Neuron (in vitro differentiated cells): ENCODE measurements around the gene VAPB.

ENCODE experiments used
- H2AFZ ChIP-seq: one replicate; pipeline ENCODE4 v1.6.1; 2013; ENCODE audit warnings: low read depth, mild to moderate bottlenecking, inconsistent platforms, low read length, moderate library complexity
- H3K27me3 ChIP-seq: one replicate; pipeline ENCODE4 v1.6.1; 2013; ENCODE audit warnings: low read length; ENCODE audit not compliant: insufficient read depth
- H3K36me3 ChIP-seq: one replicate; pipeline ENCODE4 v1.6.1; 2013; ENCODE audit warnings: low read length; ENCODE audit not compliant: insufficient read depth
- H3K4me1 ChIP-seq: one replicate; pipeline ENCODE4 v1.6.1; 2013; ENCODE audit warnings: low read length; ENCODE audit not compliant: insufficient read depth
- H3K4me3 ChIP-seq: 2 replicates; pipeline ENCODE4 v1.5.1; 2013; ENCODE audit warnings: mild to moderate bottlenecking, low read length, moderate library complexity
- H3K9me3 ChIP-seq: one replicate; pipeline ENCODE4 v1.6.1; 2013; ENCODE audit warnings: low read length

Gene VAPB

DNA sequence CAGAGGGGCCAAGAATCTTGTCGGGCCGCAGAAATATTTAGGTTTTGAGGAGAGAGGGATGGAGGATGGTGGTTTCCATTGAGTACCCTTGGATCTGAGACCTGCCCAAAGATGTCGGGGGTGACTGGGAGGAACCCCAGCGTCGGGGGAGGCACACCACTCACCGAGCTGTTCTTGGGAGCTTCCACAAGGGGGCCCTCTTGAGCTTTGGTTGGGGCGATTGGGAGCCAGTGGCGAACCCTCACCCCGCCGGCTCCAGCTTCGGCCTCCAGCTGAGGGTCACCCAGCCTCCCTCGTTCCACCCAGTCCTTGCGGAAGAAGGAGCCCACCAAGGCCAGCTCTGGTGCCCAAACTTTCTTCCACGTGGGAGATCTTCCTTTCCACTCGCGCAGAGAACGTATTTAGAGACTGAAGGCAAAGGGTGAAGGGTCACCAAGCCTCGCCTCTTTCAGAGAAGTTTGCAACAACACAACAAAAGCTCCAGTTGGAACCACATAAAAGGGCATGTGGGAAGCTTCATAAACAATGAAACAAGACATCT is 92.5 kb downstream of the VAPB start:
- Histone ChIP-seq H3K27me3 (no peaks in the 10 kb centered on the region), H2AFZ (no peak overlapping the region), H3K9me3 (peaks cover 6% of the 10 kb centered on the region), H3K4me1 (no peaks in the 10 kb centered on the region), H3K36me3 (no peaks in the 10 kb centered on the region), H3K4me3 (no peak overlapping the region)

DNA sequence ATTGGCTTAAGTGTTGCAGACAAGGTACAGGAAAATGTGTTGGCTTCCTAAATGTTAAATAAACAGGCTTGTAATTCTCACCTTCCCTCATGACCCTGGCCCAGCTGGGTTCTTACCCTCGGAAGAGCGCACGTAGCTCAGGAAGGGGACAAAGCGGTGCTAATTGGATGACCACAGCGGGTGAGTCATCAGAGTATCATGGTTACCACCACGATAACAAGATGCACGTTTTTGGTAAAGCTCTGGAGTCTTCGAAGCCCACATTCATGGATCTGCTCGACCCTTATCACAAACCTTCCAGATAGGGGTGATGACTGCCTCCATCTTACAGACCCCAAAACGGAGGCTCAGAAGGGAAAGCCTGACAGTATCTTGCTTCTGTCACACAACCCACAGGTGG is 93.4 kb downstream of the VAPB start:
- Histone ChIP-seq H3K27me3 (no peaks in the 10 kb centered on the region), H3K36me3 (no peaks in the 10 kb centered on the region), H2AFZ (no peak overlapping the region), H3K4me3 (no peak overlapping the region), H3K4me1 (no peaks in the 10 kb centered on the region), H3K9me3 (peaks cover 6% of the 10 kb centered on the region)

DNA sequence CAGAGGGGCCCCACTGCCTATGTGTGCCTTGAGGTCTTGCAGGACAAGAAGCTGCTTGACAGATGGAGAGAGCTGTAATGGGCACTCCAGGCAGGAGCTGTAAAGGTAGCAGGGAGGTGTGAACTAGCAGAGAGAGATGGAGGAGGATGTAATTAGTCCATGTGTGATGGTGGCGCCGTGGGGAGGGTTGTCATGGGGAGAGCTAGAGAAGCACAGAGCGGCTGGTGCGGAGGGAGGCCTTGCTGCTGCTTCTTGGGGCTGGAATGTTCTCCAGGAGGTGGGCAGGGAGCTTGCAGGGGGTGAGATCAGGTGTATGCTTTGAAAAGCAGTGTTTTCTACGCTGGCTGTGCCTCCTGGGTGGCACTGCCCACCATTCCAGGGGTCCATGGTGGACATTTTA is 94.0 kb downstream of the VAPB start:
- H3K36me3 ChIP-seq, result no peaks in the 10 kb centered on the region
- H3K9me3 ChIP-seq, result peaks cover 6% of the 10 kb centered on the region
- H3K27me3 ChIP-seq, result no peaks in the 10 kb centered on the region
- no peaks in the 10 kb centered on the region for H3K4me1 ChIP-seq
- no peak overlapping the region for H2AFZ ChIP-seq
- H3K4me3 ChIP-seq, result no peak overlapping the region

DNA sequence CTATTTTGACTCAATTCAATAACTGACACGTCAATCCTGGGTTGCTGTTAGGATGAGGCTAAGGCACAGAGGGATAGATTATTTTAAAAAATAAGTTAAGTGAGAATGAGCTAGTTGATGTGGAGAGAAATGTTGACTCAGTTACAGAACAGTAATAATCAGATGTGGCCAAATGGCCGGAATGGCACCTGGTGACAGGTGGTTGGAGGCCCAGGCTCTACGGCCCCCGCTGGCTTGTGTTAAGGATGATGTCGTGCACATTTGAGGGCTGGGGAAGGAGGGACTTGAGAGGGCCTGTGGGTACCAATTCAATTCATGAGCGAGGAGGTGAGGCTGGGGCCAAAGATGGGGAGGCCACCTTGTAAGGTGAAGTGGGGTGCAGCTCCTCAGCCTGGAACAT is 94.4 kb downstream of the VAPB start:
- H2AFZ ChIP-seq, result no peak overlapping the region
- H3K36me3 ChIP-seq, result no peaks in the 10 kb centered on the region
- no peaks in the 10 kb centered on the region for H3K4me1 ChIP-seq
- no peak overlapping the region for H3K4me3 ChIP-seq
- peaks cover 6% of the 10 kb centered on the region for H3K9me3 ChIP-seq
- no peaks in the 10 kb centered on the region for H3K27me3 ChIP-seq

DNA sequence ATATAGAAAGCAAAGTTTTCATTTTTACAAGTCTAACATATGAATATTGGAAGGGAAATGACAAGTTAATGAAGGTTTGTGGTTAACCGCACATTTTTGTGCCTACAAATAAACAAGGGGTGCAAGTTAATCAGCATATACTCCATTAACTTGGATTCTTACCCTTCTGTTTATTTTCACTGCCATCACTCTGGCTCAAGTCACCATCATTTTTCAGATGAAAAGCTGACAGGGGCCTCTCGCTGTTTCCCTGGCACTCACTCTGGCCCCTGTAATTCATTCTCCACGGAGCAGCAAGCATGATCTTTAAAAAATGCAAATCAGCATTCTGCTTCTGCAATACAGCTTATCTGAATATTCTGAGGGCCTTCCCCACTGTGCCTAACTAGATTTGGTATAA is 96.4 kb downstream of the VAPB start:
- Histone ChIP-seq H3K4me1 (no peaks in the 10 kb centered on the region), H2AFZ (no peak overlapping the region), H3K4me3 (no peak overlapping the region), H3K9me3 (peaks cover 9% of the 10 kb centered on the region), H3K27me3 (no peaks in the 10 kb centered on the region), H3K36me3 (no peaks in the 10 kb centered on the region)

DNA sequence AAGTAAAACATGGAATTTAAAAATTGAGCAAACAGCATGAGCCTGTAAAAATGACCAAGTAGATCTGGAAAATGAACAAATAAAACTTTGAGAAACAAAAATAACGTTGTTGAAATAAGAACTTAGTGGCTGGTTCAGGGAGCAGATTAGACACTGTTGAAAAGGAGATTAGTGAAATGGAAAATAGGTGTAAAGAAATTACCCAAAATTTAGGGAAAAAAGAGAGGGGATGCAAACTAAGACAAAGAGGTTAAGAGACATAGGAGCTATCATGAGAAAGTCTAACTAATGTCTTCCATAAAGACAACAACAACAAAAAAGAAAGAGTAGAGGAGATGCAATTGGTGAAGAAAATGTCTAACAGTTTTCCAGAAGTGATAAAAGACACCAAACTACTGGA is 97.2 kb downstream of the VAPB start:
- H2AFZ ChIP-seq, result no peak overlapping the region
- H3K4me1 ChIP-seq, result no peaks in the 10 kb centered on the region
- H3K4me3 ChIP-seq, result no peak overlapping the region
- no peaks in the 10 kb centered on the region for H3K36me3 ChIP-seq
- H3K9me3 ChIP-seq, result peaks cover 5% of the 10 kb centered on the region
- no peaks in the 10 kb centered on the region for H3K27me3 ChIP-seq

DNA sequence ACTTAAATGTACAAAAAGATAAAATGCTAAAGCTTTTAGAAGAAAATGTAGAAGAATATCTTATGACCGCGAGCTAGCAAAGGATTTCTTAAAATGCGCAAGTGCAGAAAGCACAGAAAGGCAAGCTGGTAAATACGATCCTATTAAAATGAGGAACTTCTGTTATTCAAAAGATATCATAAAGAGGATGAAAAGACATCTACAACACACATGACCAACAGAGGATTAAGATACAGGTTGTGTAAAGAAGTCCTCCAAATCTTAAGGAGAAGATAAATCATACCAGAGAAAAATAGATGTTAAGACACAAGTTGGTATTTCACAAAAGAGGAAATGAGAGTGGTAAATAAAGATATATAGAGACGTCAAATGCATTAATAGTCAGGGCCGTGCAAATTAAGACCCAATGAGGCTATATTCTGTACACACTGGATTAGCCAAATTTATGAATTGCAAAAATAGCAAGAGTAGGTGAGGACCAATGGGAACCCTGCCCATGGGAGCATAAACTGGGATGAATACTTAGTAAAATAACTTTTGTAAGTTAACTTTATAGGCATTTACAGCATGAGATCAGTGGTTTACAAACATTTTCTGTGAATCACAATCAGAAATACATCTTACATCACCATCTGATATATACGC is 103.2 kb downstream of the VAPB start:
- Histone ChIP-seq H3K27me3 (no peaks in the 10 kb centered on the region), H3K9me3 (peaks cover 3% of the 10 kb centered on the region), H3K4me1 (peaks cover 17% of the 10 kb centered on the region), H3K4me3 (no peak overlapping the region), H2AFZ (no peak overlapping the region), H3K36me3 (no peaks in the 10 kb centered on the region)

DNA sequence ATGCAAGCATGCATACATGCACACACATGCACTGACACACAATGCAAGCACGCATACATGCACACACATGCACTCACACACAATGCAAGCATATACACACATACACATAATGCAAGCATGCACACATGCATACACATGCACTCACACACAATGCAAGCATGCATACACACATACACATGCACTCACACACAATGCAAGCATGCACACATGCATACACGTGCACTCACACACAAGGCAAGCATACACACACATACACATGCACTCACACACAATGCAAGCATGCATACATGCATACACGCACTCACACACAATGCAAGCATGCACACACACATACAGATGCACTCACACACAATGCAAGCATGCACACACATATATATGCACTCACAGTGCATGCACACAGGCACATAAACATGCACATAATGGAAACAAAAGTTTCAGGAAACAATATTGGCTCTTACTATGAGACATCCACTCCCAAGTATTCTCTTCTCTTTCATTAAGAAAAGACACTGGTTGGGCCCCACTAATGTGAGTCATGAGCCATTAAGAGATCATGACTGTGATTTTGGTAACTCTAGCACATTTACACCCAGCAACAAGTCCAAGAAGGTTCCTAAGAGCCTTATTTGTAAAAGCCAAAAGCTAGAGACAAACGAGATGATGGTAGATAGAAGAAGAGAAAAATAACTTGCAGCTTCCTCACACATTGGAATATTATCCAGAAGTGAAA is 103.9 kb downstream of the VAPB start:
- H3K36me3 ChIP-seq, result no peaks in the 10 kb centered on the region
- H2AFZ ChIP-seq, result no peak overlapping the region
- peaks cover 3% of the 10 kb centered on the region for H3K9me3 ChIP-seq
- no peaks in the 10 kb centered on the region for H3K27me3 ChIP-seq
- peaks cover 24% of the 10 kb centered on the region for H3K4me1 ChIP-seq
- no peak overlapping the region for H3K4me3 ChIP-seq

DNA sequence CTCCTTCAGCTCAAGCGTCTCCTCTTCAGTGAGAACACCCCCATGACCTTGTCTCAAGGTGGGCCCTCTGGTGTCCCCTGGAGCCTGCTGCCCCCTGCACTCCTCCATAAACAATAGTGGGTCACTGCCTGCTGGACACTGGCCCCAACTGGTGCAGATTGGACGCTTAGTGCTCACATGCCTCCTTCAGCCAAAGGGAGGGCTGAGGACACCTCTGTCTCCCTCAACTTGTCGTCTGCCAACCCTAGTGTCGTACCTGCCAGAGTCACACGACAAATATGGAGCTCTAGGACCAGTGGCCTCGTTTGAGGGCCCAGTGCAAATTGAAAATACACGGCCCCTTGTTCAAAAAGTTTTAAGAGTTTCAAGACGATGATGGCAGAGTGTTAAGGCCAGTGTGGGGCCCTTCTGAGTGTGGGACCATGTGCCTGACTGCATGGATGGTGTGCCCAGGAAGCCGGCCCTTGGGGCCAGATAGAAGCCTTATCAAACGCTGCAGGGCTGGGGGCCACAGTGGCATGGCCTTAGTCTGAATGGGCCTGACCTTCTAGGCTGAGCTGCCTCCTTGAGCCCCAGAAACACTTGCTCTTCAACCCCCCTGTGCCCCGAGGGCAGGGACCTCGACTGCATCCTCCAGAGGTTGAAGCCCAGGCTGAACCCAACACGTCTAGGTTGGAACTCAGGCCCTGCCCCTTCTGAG is 106.0 kb downstream of the VAPB start:
- Histone ChIP-seq H3K4me1 (peaks cover 37% of the 10 kb centered on the region), H3K4me3 (no peak overlapping the region), H3K36me3 (no peaks in the 10 kb centered on the region), H2AFZ (no peak overlapping the region), H3K27me3 (no peaks in the 10 kb centered on the region), H3K9me3 (peaks cover 5% of the 10 kb centered on the region)

DNA sequence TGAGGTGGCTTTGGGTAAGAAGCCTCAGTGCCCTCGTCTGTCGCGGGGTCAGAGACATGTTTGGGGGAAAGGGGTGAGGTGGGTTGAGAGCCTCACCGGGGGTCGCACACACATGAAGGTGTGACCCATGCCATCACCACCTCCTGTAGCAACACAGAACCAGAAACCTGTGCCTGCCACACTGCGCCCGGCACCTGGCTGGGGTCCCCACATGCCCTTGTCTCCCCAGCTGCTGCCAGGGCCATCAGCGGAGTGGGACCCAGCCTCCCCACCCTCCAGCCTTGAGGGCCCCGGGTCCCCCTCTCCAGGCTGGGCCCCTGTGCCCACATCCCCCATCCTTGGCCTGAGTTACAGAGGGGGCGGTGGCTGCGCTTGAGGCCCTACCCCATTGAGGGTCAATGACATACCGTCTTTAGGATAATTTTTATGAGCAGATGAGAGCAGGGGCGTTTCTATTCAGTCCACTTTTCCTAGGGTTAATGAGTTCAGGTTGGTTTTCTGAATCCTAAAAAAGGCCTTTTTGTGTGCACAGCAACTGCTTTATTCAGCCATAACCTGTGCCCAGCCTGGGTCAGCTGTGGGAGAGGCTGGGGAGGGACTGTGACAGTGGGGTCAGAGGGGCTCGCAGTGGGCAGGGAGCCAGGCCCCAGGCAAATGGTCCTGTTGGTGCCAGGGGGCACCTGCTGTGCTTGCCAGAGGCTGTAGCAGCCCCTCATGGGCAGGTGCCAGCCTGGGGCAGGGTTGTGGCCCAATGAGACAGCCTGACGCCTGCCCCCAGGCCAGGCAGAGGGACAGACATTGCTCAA is 106.8 kb downstream of the VAPB start:
- no peaks in the 10 kb centered on the region for H3K36me3 ChIP-seq
- H3K4me3 ChIP-seq, result no peak overlapping the region
- peaks cover 37% of the 10 kb centered on the region for H3K4me1 ChIP-seq
- H3K9me3 ChIP-seq, result peaks cover 4% of the 10 kb centered on the region
- no peak overlapping the region for H2AFZ ChIP-seq
- no peaks in the 10 kb centered on the region for H3K27me3 ChIP-seq

DNA sequence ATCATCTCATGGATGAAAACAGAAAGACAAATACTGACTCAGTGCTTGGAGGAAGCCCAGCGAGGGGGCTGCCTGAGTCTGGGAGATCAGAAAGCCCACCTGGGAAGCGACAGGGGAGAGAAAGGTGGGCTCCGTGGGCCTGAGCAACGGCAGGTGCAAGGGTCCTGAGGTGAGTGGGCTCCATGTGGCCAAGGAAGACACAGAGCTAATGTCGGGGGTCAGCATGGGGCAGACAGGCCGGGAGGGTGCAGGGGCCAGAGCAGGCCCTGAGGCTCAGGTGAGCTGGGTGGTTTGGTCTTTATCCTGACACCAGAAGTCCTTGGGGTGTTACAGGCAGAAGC is 107.4 kb downstream of the VAPB start:
- Histone ChIP-seq H2AFZ (no peak overlapping the region), H3K4me3 (no peak overlapping the region), H3K4me1 (peaks cover 37% of the 10 kb centered on the region), H3K9me3 (peaks cover 6% of the 10 kb centered on the region), H3K27me3 (no peaks in the 10 kb centered on the region), H3K36me3 (no peaks in the 10 kb centered on the region)

DNA sequence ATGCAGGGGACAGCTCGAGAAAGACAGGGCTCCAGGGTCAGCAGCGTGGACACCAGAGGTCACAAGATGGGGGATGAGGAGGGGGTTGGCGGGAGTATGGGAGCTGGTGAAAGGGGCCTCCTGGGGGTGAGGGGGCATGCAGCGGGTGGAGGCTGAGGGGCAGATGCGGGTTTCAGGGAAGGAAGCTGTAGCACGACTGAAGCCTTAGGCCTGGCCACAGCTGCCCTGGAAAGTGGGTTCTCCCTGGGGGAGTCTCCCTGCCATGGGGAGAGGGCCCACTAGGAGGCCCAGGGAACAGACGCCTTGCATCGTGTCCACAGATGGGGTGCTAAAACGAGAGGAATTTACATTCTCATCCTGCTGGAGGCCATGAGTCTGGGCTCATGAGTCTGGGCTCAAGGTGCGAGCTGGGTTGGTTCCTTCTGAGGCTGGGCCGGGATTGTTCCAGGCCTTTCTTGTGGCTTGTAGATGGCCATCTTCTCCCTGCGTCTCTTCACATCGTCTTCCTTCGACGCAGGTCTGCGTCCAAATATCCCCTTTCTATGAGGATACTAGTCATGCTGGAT is 108.1 kb downstream of the VAPB start:
- H3K4me1 ChIP-seq, result peaks cover 37% of the 10 kb centered on the region
- H3K27me3 ChIP-seq, result no peaks in the 10 kb centered on the region

More for the DNA sequence above, 108.1 kb downstream of the VAPB start:
- Histone ChIP-seq H2AFZ (no peak overlapping the region), H3K9me3 (peaks cover 10% of the 10 kb centered on the region), H3K4me3 (no peak overlapping the region), H3K36me3 (no peaks in the 10 kb centered on the region)
